Measurements from ENCODE around the gene MYBPC2.

GRCh38 chr19:50455992-50456391 is 23.3 kb downstream of the MYBPC2 start:
- no peak for TF ChIP-seq POLR2A (IDR thresholded peaks at IDR 0.05)
- TF ChIP-seq CTCF (IDR thresholded peaks at IDR 0.05), result no peak
- no peak for TF ChIP-seq EP300 (IDR thresholded peaks at IDR 0.05)

Data from tibial nerve (tissue), 4 donors.